ENCODE measurements around the gene CDKAL1. TPM values are rescaled to one million over a fixed set of nuclear protein-coding genes. Genes with fewer than 3 reads are reported as not detected.

CDKAL1 gene
- total and polyA plus RNA-seq, 4 donors: 2.0 to 12.9 (median 6.7) TPM

GRCh38 chr6:20744911-20745557 is 210.8 kb downstream of the CDKAL1 start:
- WGBS: 94% methylated on average over 9 of the region's 9 CpGs
- peaks cover 0 to 1% (median 0%) of the 10 kb centered on the region in 4 donors for H3K4me1 ChIP-seq (ENCODE audit: control insufficient read depth in 4 of 4, insufficient read depth in 4 of 4, low read length in 3 of 4)
- no peak overlapping the region for H3K4me3 ChIP-seq (ENCODE audit: low read depth in 1 of 3, low read length in 3 of 3)

GRCh38 chr6:20746024-20746423 is 211.8 kb downstream of the CDKAL1 start:
- Histone ChIP-seq H3K4me3 (ENCODE audit: low read depth in 1 of 3, low read length in 3 of 3) (no peak overlapping the region), H3K27ac (ENCODE audit: low read depth in 1 of 2, low read length in 2 of 2) (no peak overlapping the region), H3K36me3 (ENCODE audit: control insufficient read depth in 4 of 4, insufficient read depth in 3 of 4, low read depth in 1 of 4, low read length in 3 of 4) (no peaks in the 10 kb centered on the region), H3K4me1 (ENCODE audit: control insufficient read depth in 4 of 4, insufficient read depth in 4 of 4, low read length in 3 of 4) (peaks cover 0 to under 1% (median 0%) of the 10 kb centered on the region in 4 donors), H3K9me3 (ENCODE audit: control insufficient read depth in 4 of 4, low read length in 3 of 4) (no peaks in the 10 kb centered on the region), H3K9ac (ENCODE audit: low read depth in 1 of 2, low read length in 2 of 2) (no peak overlapping the region), H3K27me3 (ENCODE audit: control insufficient read depth in 4 of 4, insufficient read depth in 4 of 4, low read length in 3 of 4) (no peaks in the 10 kb centered on the region)
- DNase-seq (ENCODE audit: low spot score): no peak
- TF ChIP-seq JUND (IDR thresholded peaks at IDR 0.05) (no peak), RAD21 (IDR thresholded peaks at IDR 0.05) (no peak), CTCF (IDR thresholded peaks at IDR 0.05; ENCODE audit: low read depth, low read length, missing input control) (no peak), YY1 (IDR thresholded peaks at IDR 0.05) (no peak), ZBTB33 (IDR thresholded peaks at IDR 0.05) (no peak), RXRA (IDR thresholded peaks at IDR 0.05) (no peak), REST (IDR thresholded peaks at IDR 0.05) (no peak), EGR1 (IDR thresholded peaks at IDR 0.05; ENCODE audit: low read depth in 2 of 2) (no peak), HNF4G (IDR thresholded peaks at IDR 0.05) (no peak), NR2F2 (IDR thresholded peaks at IDR 0.05) (no peak), FOXA1 (IDR thresholded peaks at IDR 0.05) (no peak), HNF4A (conservative IDR thresholded peaks at IDR 0.05) (no peak)
- WGBS: 92% methylated on average over 2 of the region's 2 CpGs

More at GRCh38 chr6:20744911-20745557, 210.8 kb downstream of the CDKAL1 start:
- Histone ChIP-seq H3K27me3 (ENCODE audit: control insufficient read depth in 4 of 4, insufficient read depth in 4 of 4, low read length in 3 of 4) (no peaks in the 10 kb centered on the region), H3K27ac (ENCODE audit: low read depth in 1 of 2, low read length in 2 of 2) (no peak overlapping the region), H3K9me3 (ENCODE audit: control insufficient read depth in 4 of 4, low read length in 3 of 4) (no peaks in the 10 kb centered on the region), H3K9ac (ENCODE audit: low read depth in 1 of 2, low read length in 2 of 2) (no peak overlapping the region), H3K36me3 (ENCODE audit: control insufficient read depth in 4 of 4, insufficient read depth in 3 of 4, low read depth in 1 of 4, low read length in 3 of 4) (no peaks in the 10 kb centered on the region)
- TF ChIP-seq SP1 (IDR thresholded peaks at IDR 0.05) (no peak), MAX (IDR thresholded peaks at IDR 0.05) (no peak), HNF4G (IDR thresholded peaks at IDR 0.05) (no peak), EGR1 (IDR thresholded peaks at IDR 0.05; ENCODE audit: low read depth in 2 of 2) (no peak), YY1 (IDR thresholded peaks at IDR 0.05) (no peak)
- DNase-seq (ENCODE audit: low spot score): no peak

Measured in liver (tissue), 9 donors.